Esophagus muscularis mucosa (tissue), 4 donors: ENCODE results near the gene IQCM. TPM values are rescaled to one million over a fixed set of nuclear protein-coding genes. Genes with fewer than 3 reads are reported as not detected.

Experiments used
- DNase-seq: peaks from one replicate; pipeline ENCODE4 v3.0.0-alpha.2; 2017; ENCODE audit errors: extremely low spot score
- H3K27ac ChIP-seq, 4 donors: fragments of 200-600 bp; sonication (generic); replicated peaks in 1 of 4; 1 replicate in 3 of 4; 2 replicates in 1 of 4; pipeline ENCODE4 v1.5.1; 2016 to 2019; ENCODE audit warnings: mild to moderate bottlenecking in 1 of 4
- H3K27me3 ChIP-seq, 4 donors: fragments of 200-600 bp; sonication (generic); one replicate each; pipeline versions ENCODE4 v1.5.1 to v1.6.0; 2016 to 2019
- H3K36me3 ChIP-seq, 4 donors: fragments of 200-600 bp; sonication (generic); one replicate each; pipeline ENCODE4 v1.5.1; 2016 to 2019
- H3K4me1 ChIP-seq, 4 donors: fragments of 200-600 bp; sonication (generic); one replicate each; pipeline ENCODE4 v1.5.1; 2016 to 2019
- H3K4me3 ChIP-seq, 4 donors: fragments of 200-600 bp; sonication (generic); 1 replicate in 2 of 4; 2 replicates in 2 of 4; pipeline ENCODE4 v1.5.1; 2016 to 2019; ENCODE audit warnings: mild to moderate bottlenecking in 4 of 4, moderate library complexity in 1 of 4
- H3K9me3 ChIP-seq, 4 donors: fragments of 200-600 bp; sonication (generic); 1 replicate in 3 of 4; 2 replicates in 1 of 4; pipeline ENCODE4 v1.5.1; 2016 to 2019
- CTCF ChIP-seq, 3 experiments: fragments of 200-600 bp in 2 of 3; fragments of 450-650 bp in 1 of 3; sonication (generic) in 2 of 3; IDR thresholded peaks; one replicate each; pipeline ENCODE4 v1.5.1; 2017 to 2019; ENCODE audit warnings: antibody characterized with exemption in 3 of 3, mild to moderate bottlenecking in 2 of 3, moderate library complexity in 1 of 3
- EP300 ChIP-seq: sonication (generic); formaldehyde crosslinking; IDR thresholded peaks from one replicate; pipeline ENCODE4 v1.6.1; 2017; ENCODE audit warnings: antibody characterized with exemption
- POLR2A ChIP-seq: fragments of 450-650 bp; IDR thresholded peaks from one replicate; pipeline ENCODE4 v1.6.1; 2017; ENCODE audit warnings: antibody characterized with exemption, moderate library complexity, mild to moderate bottlenecking, low read depth
- POLR2AphosphoS5 ChIP-seq, 2 donors: sonication (generic); formaldehyde crosslinking; IDR thresholded peaks; one replicate each; pipeline ENCODE4 v1.6.1; 2017; ENCODE audit warnings: antibody characterized with exemption in 2 of 2
- WGBS: methylation state at CpG from one replicate; pipeline ENCODE4 v1.1.5; 2018; 5-methylcytosine and 5-hydroxymethylcytosine counted together
- intact Hi-C: fragments of 100-400 bp; cut with DNase I; formaldehyde crosslinking; loops from one replicate; pipeline ENCODE4 v1.15.1; 2023
- total RNA-seq, 4 donors: library from RNA; depleted of rRNA; stranded (reverse); fragments of >200 nt; gene quantifications; one replicate each; pipeline versions ENCODE4 v1.1.0 to v1.2.1, GENCODE V29; 2016

IQCM gene, protein sequence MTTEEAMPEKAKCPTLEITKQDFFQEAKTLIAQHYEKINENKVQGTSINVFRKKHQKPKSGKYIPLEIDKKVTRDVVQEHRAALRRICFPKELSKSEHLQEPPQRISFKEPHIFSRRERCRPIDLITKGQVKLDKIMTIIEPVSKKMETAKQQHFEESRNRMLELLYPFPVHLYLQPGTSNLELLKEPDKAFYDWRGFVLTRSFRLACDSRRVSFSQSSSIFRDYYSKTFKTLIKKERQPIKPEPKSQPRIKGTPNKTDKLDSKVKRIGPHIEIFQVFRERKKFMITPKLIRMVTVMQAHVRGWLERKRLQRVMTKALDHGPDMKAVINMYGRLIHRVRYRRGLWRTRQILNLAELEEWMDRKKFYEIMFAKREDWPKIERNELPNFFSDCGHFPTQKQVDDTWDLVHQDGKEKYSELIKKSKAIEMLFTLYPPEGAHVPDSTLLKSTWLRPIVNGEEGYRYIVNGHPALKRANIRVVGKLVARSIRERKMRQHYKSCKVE
- total RNA-seq: not detected

DNA sequence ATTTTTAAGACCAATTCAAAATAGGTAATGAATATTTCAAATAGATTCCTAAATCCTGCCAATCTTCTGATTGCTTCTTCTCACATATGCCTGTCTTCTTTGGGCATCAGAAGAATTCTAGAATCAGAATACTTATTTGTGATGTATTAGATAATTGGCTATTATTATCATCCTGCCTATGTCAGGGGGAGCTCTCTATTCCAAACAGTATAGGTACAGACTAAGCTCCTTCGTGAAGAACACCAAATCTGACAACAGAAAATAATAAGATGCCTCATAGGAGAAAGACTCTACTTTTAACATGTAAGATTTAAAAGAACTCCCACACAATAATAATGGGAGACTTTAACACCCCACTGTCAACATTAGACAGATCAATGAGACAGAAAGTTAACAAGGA is at the start of gene IQCM:
Gene IQCM, minus strand, starts transcription at position 101 of the 400 bp plus-strand sequence. CDS start 73,152 bp downstream, outside the sequence.
- Histone ChIP-seq H3K27ac (no peak within 1 kb of the TSS), H3K4me1 (no peaks in the 10 kb centered on the region), H3K9me3 (no peaks in the 10 kb centered on the region), H3K4me3 (no peak within 1 kb of the TSS), H3K36me3 (no peaks in the 10 kb centered on the region), H3K27me3 (no peaks in the 10 kb centered on the region)
- no peak for TF ChIP-seq EP300
- TF ChIP-seq POLR2A: no peak
- TF ChIP-seq POLR2AphosphoS5 (IDR thresholded peaks at IDR 0.05): no peak
- no peak for TF ChIP-seq CTCF (IDR thresholded peaks at IDR 0.05)
- WGBS: 85% methylated on average over 1 of the region's 1 CpG
- intact Hi-C loops: no loop called here
- DNase-seq: no peak

DNA sequence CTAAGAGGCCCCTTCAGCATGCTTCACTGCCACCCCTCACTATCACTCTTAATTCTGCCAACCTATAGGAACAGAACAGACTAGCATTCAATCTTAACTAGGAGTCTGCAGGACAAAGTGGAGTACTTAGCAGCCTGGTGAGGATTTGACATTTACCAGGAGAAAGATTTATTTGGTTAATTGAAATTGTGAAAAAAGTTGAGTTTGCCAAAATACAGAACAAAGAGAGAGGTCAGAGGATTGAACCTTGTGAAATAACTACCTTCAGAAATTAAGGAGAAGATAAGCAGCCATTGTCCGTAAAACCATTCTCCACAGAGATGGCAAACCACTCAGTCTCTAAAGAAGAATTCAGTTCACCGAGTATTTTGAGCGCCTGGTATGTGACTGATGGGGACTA is 41.8 kb upstream of the IQCM start:
- H3K27ac ChIP-seq: no peak overlapping the region
- DNase-seq: no peak
- TF ChIP-seq EP300: no peak
- TF ChIP-seq POLR2A: no peak
- TF ChIP-seq POLR2AphosphoS5 (IDR thresholded peaks at IDR 0.05): no peak
- no peak for TF ChIP-seq CTCF (IDR thresholded peaks at IDR 0.05)
- no peaks in the 10 kb centered on the region for H3K27me3 ChIP-seq
- H3K36me3 ChIP-seq: no peaks in the 10 kb centered on the region
- H3K4me3 ChIP-seq: no peak overlapping the region
- H3K9me3 ChIP-seq: peaks cover 0 to 16% (median 3%) of the 10 kb centered on the region in 4 donors
- WGBS: 88% methylated on average over 3 of the region's 3 CpGs
- H3K4me1 ChIP-seq: no peaks in the 10 kb centered on the region
- intact Hi-C loops: no loop called here

DNA sequence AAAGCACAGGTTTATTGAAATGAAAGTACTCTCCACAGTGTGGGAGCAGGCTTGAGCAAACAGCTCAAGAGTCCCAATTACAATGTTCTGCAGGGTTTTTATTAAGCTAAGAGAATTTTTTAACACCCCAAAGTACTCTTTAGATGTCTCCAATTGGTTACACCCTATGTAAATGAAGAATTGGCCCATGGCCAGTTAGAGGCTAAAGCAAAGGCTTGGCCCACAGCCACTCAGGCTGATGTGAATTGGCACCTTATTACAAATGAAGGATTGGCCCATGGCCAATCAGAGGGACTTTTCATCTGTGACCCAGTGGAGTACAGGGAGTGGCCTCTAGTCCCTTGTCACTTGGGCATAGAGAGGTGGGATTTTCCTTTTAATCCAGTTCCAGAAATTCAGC is 30.1 kb upstream of the IQCM start:
- H3K27ac ChIP-seq: no peak overlapping the region
- no peak overlapping the region for H3K4me3 ChIP-seq
- no peaks in the 10 kb centered on the region for H3K36me3 ChIP-seq
- intact Hi-C loops: no loop called here
- no peak for TF ChIP-seq POLR2A
- no peak for TF ChIP-seq EP300
- TF ChIP-seq POLR2AphosphoS5 (IDR thresholded peaks at IDR 0.05): no peak
- no peak for TF ChIP-seq CTCF (IDR thresholded peaks at IDR 0.05)
- DNase-seq: no peak
- H3K9me3 ChIP-seq: no peaks in the 10 kb centered on the region
- H3K4me1 ChIP-seq: no peaks in the 10 kb centered on the region
- no peaks in the 10 kb centered on the region for H3K27me3 ChIP-seq

DNA sequence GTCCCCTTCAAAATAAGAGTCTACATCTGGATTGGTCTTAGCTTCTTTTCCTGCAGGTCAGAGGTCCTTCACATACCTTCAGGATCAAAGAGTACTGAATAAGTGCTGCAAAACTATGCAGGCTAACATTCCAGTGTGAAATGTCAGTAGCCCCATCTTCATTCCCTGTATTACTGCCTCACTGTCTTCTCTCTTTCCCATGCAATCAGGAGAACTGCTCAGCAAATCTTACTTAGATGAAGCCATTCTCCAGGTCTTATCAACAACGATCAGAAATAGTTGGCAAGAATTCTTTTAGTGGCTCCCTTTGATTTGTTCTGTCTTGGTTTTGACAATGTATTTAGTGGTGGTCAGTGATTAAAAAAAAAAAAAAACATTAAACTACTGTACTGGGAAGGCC is 26.0 kb upstream of the IQCM start:
- WGBS: 80% methylated on average over 1 of the region's 1 CpG
- Histone ChIP-seq H3K9me3 (no peaks in the 10 kb centered on the region), H3K27me3 (no peaks in the 10 kb centered on the region), H3K36me3 (no peaks in the 10 kb centered on the region), H3K4me3 (no peak overlapping the region), H3K27ac (no peak overlapping the region), H3K4me1 (no peaks in the 10 kb centered on the region)
- intact Hi-C loops: no loop called here
- no peak for DNase-seq
- TF ChIP-seq POLR2AphosphoS5 (IDR thresholded peaks at IDR 0.05) (no peak), CTCF (IDR thresholded peaks at IDR 0.05) (no peak), EP300 (no peak), POLR2A (no peak)
